IPS-18a (cell line): ENCODE results near the gene EYA2.

ENCODE experiments used
- H3K27ac ChIP-seq: one replicate; pipeline ENCODE4 v1.5.1; 2013; ENCODE audit warnings: low read length
- H3K27me3 ChIP-seq: one replicate; pipeline ENCODE4 v1.6.1; 2013; ENCODE audit warnings: mild to moderate bottlenecking, low read length; ENCODE audit not compliant: control insufficient read depth, insufficient read depth
- H3K36me3 ChIP-seq: one replicate; pipeline ENCODE4 v1.6.1; 2013; ENCODE audit warnings: low read depth, low read length; ENCODE audit not compliant: control insufficient read depth
- H3K4me1 ChIP-seq: one replicate; pipeline ENCODE4 v1.6.1; 2013; ENCODE audit warnings: low read depth, low read length; ENCODE audit not compliant: control insufficient read depth
- H3K4me3 ChIP-seq: one replicate; pipeline ENCODE4 v1.5.1; 2013; ENCODE audit warnings: low read length
- H3K9ac ChIP-seq: one replicate; pipeline ENCODE4 v1.6.1; 2013; ENCODE audit warnings: mild to moderate bottlenecking, low read length, moderate library complexity
- H3K9me3 ChIP-seq: one replicate; pipeline ENCODE4 v1.6.1; 2013; ENCODE audit warnings: low read depth, low read length; ENCODE audit not compliant: control insufficient read depth

Gene EYA2

DNA sequence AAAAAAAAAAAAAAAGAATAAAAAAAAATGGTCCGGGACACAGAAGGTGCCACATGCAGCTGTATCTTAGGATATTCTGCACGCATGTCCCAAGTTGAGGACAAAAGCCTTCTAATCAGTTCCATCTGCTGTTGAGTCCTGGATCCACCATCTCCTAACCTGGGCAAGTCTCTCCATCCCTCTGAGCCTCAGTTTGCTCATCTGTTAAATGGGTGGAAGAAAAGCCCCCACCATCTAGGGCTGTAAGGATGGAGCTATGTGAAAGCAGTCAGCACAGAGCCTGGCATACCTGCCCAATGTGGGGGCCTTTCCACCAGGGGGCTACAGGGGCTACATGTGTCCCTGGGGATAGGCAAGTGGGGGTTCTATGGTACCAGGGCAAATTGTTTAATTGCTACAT is 253.4 kb downstream of the EYA2 start:
- H3K9me3 ChIP-seq, result no peaks in the 10 kb centered on the region
- no peak overlapping the region for H3K9ac ChIP-seq
- H3K36me3 ChIP-seq, result no peaks in the 10 kb centered on the region
- H3K4me1 ChIP-seq, result no peaks in the 10 kb centered on the region
- no peak overlapping the region for H3K4me3 ChIP-seq
- no peak overlapping the region for H3K27ac ChIP-seq
- peaks cover 4% of the 10 kb centered on the region for H3K27me3 ChIP-seq

DNA sequence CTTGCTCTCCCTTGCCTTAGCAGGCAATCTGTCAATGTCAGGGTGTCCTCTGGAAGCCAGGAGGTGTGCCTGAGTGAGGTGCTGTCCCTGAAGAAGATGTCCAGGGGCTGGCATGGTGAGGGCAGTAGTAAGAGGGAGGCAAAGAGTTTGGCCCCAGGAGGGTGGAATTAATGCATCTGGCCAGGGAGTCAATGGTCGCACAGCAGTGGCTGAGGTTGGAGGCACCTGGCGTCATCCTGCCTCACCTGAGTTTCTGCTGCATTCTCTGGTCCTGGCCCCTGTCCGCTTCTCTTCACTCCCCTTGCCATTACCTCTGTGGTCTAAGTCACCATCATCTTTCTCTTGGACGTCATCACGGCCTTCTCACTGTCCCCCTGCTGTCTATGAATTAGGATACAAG is 255.3 kb downstream of the EYA2 start:
- H3K27ac ChIP-seq, result no peak overlapping the region
- H3K9ac ChIP-seq, result no peak overlapping the region
- H3K9me3 ChIP-seq, result no peaks in the 10 kb centered on the region
- no peaks in the 10 kb centered on the region for H3K36me3 ChIP-seq
- no peaks in the 10 kb centered on the region for H3K4me1 ChIP-seq
- peaks cover 4% of the 10 kb centered on the region for H3K27me3 ChIP-seq
- H3K4me3 ChIP-seq, result no peak overlapping the region

DNA sequence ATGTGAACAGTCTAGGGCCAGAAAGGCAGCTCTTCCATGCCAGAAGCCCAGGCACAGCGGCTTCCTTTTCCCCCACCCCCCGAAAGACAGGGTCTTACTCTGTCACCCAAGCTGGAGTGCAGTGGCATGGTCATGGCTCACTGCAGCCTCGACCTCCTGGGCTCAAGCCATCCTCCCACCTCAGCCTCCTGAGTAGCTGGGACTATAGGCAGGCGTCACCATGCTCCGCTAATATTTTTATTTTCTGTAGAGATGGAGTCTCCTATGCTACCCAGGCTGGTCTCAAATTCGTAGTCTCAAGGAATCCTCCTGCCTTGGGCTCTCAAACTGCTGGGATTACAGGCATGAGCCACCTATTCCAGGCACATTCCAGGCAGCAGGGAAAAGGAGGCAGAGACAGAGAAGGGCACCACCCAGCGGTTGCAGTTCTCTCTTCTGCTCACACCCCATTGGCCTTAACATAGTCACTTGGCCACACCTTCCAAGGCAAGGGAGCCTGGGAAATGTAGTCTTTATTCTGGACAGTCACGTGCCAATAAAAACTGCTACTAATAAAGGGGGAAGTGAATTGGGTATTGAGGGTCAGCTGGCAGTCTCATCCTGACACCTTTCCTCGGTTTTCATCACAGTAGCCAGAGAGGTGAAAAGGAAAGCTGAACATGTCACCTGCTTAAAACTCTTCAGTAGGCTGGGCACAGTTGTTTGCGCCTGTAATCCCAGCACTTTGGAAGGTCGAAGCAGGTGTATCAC is 255.9 kb downstream of the EYA2 start:
- no peaks in the 10 kb centered on the region for H3K9me3 ChIP-seq
- H3K27me3 ChIP-seq, result peaks cover 4% of the 10 kb centered on the region
- no peaks in the 10 kb centered on the region for H3K4me1 ChIP-seq
- no peak overlapping the region for H3K9ac ChIP-seq
- no peaks in the 10 kb centered on the region for H3K36me3 ChIP-seq
- H3K27ac ChIP-seq, result no peak overlapping the region
- no peak overlapping the region for H3K4me3 ChIP-seq

- Histone ChIP-seq H3K9ac (no peak overlapping the region), H3K4me3 (no peak overlapping the region), H3K27me3 (peaks cover 4% of the 10 kb centered on the region), H3K9me3 (no peaks in the 10 kb centered on the region), H3K4me1 (no peaks in the 10 kb centered on the region), H3K36me3 (no peaks in the 10 kb centered on the region), H3K27ac (no peak overlapping the region)
These were observed 257.4 kb downstream of the EYA2 start for GRCh38 chr20:47152068-47152467.

DNA sequence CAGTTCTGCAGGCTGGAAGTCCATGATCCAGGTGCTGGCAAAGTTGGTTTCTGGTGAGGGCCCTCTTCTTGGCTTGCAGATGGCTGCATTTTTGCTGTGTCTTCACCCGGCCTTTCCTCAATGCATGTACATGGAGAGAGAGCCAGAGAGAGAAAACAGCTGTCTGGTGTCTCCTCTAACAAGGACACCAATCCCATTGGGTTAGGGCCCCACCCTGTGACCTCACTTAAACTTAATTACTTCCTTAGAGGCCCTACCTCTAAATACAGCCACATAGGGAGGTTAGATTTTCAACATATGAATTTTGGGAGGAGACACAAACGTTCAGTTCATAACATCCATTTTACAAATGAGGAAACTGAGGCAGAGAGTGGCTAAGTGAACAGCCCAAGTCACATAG is 259.4 kb downstream of the EYA2 start:
- Histone ChIP-seq H3K9ac (no peak overlapping the region), H3K9me3 (no peaks in the 10 kb centered on the region), H3K27me3 (peaks cover 4% of the 10 kb centered on the region), H3K27ac (no peak overlapping the region), H3K36me3 (no peaks in the 10 kb centered on the region), H3K4me1 (no peaks in the 10 kb centered on the region), H3K4me3 (no peak overlapping the region)

DNA sequence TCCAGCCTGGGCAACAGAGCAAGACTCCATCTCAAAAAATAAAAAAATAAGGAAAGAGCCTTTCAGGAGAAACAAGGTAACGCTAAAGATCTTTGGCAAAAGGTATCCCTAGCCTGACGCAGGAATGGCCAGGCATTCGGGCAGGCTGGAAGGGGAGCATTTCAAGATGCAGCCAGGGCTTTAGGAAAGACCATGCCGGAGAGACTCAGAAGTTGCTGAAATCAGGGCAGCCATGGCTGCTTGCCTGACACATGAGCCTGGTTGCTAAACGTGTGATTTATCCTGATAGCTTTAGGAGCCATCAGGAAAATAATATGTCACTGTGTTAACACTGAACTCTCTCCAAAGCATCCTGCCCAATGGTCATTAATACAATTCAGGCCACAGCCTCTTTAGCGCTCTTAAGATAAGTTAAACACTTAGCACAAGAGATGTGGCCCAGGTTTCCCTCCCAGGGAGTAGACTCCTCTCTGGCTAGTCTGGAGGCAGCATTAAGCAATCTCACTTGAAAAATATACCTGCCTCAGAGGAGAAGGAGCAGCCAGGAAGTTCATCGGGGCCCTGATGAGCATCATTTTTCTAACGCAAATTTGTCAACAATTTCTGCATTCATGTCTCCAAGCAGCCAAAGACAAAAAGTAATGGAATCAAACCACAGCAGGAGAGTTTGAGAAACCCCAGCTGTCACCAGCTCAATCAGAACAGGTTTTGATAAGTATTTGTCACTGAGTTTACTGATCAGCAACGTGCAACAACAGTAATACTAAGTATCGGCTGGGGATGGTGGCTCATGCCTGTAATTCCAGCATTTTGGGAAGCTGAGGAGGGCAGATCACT is 261.9 kb downstream of the EYA2 start:
- H3K4me3 ChIP-seq, result no peak overlapping the region
- H3K27ac ChIP-seq, result no peak overlapping the region
- no peaks in the 10 kb centered on the region for H3K9me3 ChIP-seq
- H3K4me1 ChIP-seq, result no peaks in the 10 kb centered on the region
- no peak overlapping the region for H3K9ac ChIP-seq
- no peaks in the 10 kb centered on the region for H3K36me3 ChIP-seq
- H3K27me3 ChIP-seq, result peaks cover 3% of the 10 kb centered on the region

GRCh38 chr20:47159166-47159565 is 264.5 kb downstream of the EYA2 start:
- no peaks in the 10 kb centered on the region for H3K36me3 ChIP-seq
- no peak overlapping the region for H3K4me3 ChIP-seq
- no peak overlapping the region for H3K9ac ChIP-seq
- H3K27ac ChIP-seq, result no peak overlapping the region
- no peaks in the 10 kb centered on the region for H3K4me1 ChIP-seq
- no peaks in the 10 kb centered on the region for H3K27me3 ChIP-seq
- H3K9me3 ChIP-seq, result no peaks in the 10 kb centered on the region

GRCh38 chr20:47160240-47160639 is 265.6 kb downstream of the EYA2 start:
- Histone ChIP-seq H3K4me3 (no peak overlapping the region), H3K27me3 (no peaks in the 10 kb centered on the region), H3K4me1 (no peaks in the 10 kb centered on the region), H3K36me3 (no peaks in the 10 kb centered on the region), H3K27ac (no peak overlapping the region), H3K9ac (no peak overlapping the region), H3K9me3 (no peaks in the 10 kb centered on the region)

DNA sequence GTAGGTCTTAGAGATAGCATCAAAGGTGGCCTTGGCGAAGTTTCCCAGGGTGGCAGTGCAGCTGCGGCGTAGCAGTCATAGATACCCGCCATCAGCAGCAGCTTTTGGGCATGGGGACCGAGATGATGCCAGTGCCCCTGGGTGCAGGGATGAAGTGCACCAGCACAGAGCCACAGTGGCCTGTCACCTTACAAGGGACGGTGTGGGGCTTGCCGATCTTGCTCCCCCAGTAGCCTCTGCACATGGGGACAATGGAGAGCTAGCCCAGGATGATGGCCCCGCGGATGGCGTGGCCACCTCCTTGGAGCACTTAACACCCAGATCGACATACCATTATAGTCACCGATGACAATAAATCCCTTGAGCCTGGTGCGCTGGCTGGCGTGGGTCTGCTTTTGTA is 266.3 kb downstream of the EYA2 start:
- Histone ChIP-seq H3K4me1 (no peaks in the 10 kb centered on the region), H3K27ac (no peak overlapping the region), H3K9ac (no peak overlapping the region), H3K4me3 (no peak overlapping the region), H3K9me3 (no peaks in the 10 kb centered on the region), H3K27me3 (no peaks in the 10 kb centered on the region), H3K36me3 (no peaks in the 10 kb centered on the region)

DNA sequence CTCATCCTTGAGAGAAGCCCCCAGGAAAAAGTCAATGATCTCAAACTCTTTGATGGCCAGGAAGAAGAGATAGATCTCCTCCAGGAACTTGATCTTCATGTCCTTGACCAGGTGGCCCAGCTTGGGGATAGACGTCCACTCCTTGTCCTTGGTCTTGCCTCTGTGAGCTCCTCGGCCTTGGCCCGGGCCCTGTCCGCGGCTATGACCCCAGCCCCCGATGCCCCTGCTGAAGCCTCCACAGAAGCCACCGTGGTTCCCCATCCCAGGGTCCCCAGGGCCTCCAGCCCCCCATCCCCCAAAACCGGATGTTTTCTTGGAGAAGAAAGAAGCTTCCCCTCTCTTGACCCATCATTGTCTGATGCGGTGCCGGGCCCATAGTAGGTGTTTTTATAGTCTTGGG is 266.8 kb downstream of the EYA2 start:
- Histone ChIP-seq H3K4me3 (no peak overlapping the region), H3K27me3 (no peaks in the 10 kb centered on the region), H3K27ac (no peak overlapping the region), H3K9me3 (no peaks in the 10 kb centered on the region), H3K9ac (no peak overlapping the region), H3K36me3 (no peaks in the 10 kb centered on the region), H3K4me1 (no peaks in the 10 kb centered on the region)

DNA sequence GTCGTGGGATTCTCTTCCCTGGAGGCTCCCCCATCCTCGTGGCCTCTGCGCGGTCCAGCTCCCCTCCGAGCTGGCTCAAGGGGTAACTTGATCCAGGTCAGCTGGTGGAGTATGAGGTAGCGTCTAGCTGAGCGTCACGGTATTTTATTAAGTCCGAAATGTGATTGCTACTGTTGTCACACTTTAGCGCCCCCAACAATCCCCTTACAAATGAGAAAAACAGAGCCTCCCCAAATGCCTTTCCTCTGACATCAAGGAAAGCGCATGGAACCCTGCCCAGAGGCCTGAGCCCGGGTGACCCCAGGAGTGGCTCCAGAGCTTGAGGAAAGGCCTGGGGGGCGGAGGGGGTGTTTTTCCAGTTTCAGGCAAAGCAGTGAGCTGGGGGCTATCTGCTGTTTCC is 269.5 kb downstream of the EYA2 start:
- H3K4me3 ChIP-seq, result no peak overlapping the region
- H3K9ac ChIP-seq, result no peak overlapping the region
- no peaks in the 10 kb centered on the region for H3K27me3 ChIP-seq
- no peak overlapping the region for H3K27ac ChIP-seq
- no peaks in the 10 kb centered on the region for H3K4me1 ChIP-seq
- H3K36me3 ChIP-seq, result no peaks in the 10 kb centered on the region
- H3K9me3 ChIP-seq, result no peaks in the 10 kb centered on the region
